Cardiac fibroblast (primary cell): ENCODE results near the gene ANO6.
"Not testable (repeated sequence)": the region's sequence is repeated elsewhere in the genome, so short reads cannot be mapped to it uniquely, and the experiment has no call there.

ENCODE experiments used
- DNase-seq, 2 donors: peaks; one replicate each; pipeline versions ENCODE4 v3.0.0 to v3.0.0-alpha.2; 2010; ENCODE audit warnings: low read depth in 2 of 2
- H3K4me3 ChIP-seq, 2 donors: replicated peaks in 1 of 2; 1 replicate in 1 of 2; 2 replicates in 1 of 2; pipeline ENCODE4 v1.5.1; 2011; ENCODE audit warnings: low read depth in 2 of 2, low read length in 2 of 2, mild to moderate bottlenecking in 2 of 2, moderate library complexity in 1 of 2
- TF ChIP-seq, protein P1 (sequence below): IDR thresholded peaks from one replicate; pipeline ENCODE4 v1.5.1; 2011; ENCODE audit warnings: low read depth, mild to moderate bottlenecking, low read length, inconsistent platforms

ANO6 gene

DNA sequence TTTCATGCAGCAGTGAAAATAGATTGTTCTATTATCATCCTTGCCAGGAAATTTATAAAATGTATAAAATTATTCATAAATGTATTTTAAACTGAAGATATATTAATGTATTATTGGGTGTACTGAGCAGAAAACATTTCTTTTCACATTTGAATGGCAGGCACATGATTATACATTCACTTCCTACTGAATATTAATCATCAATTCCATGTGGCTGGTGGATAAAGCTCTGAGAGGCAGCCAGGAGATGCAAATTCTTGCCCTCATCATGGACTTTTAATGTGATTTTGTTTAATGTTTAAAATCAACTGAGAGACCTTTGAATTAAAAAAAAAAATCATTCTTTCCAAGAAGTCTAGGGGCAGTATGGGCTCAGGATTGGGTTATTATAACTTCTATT is 40.8 kb downstream of the ANO6 start:
- no peak for DNase-seq
- TF ChIP-seq, protein P1, sequence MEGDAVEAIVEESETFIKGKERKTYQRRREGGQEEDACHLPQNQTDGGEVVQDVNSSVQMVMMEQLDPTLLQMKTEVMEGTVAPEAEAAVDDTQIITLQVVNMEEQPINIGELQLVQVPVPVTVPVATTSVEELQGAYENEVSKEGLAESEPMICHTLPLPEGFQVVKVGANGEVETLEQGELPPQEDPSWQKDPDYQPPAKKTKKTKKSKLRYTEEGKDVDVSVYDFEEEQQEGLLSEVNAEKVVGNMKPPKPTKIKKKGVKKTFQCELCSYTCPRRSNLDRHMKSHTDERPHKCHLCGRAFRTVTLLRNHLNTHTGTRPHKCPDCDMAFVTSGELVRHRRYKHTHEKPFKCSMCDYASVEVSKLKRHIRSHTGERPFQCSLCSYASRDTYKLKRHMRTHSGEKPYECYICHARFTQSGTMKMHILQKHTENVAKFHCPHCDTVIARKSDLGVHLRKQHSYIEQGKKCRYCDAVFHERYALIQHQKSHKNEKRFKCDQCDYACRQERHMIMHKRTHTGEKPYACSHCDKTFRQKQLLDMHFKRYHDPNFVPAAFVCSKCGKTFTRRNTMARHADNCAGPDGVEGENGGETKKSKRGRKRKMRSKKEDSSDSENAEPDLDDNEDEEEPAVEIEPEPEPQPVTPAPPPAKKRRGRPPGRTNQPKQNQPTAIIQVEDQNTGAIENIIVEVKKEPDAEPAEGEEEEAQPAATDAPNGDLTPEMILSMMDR, result no peak
- H3K4me3 ChIP-seq, result no peak overlapping the region

DNA sequence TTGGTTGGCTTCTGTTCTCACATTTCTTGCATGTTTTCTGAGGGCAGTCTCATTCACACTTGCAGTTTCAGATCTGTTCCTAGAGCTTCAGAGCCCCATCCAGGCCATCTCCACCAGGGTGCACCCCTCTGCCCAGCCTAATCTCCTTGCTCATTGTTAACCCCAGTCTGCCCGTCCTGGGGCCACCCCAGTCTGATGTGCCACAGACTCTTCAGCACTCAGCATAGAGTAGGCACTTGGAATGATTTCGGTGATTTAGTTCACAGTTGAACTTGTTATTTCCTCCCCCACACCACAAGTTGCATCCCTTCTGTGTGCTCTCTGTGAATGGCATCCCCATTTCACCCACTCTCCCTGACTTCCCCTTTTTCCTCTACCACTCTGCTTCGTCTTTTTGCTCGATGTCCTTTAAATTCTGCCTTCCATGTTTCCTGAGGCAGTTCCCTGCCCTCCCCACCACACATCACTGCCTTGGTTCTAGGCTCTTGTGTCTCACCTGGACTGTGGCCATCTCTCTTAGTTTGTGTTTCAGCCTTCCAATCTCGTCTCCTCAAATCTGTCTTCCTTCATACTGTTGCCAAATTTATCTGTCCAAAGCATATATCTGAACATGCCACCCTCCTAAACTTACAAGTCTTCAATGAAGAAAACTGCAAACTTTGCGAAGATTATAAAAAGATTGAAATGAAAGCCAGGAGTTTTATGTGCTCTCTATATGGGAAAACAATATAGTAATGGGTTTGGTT is 41.5 kb downstream of the ANO6 start:
- DNase-seq, result no peak
- H3K4me3 ChIP-seq, result no peak overlapping the region
- TF ChIP-seq, protein P1, result no peak

DNA sequence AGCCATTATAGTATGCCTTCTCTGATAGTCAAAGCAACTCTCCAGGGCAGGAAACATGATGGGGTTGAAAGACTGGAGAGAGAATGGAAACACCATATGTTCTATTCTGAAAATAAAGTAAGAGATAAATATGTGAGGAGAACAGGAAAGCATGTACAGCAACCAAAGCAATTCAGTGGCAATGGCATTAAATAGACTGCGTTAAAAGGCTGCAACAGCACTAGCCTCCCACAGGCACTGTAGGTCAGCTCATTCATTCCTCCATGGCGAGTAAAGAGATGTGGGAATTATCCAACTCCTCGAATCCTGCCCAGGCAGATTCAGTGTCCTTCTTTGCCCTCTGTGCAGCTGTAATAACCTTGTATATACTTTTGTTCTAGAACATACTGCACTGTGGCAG is 43.8 kb downstream of the ANO6 start:
- DNase-seq, result peak; percentile 41 to 43
- no peak overlapping the region for H3K4me3 ChIP-seq
- TF ChIP-seq, protein P1, result no peak

GRCh38 chr12:45260104-45260815 is 44.4 kb downstream of the ANO6 start:
- TF ChIP-seq, protein P1, result no peak
- H3K4me3 ChIP-seq, result no peak overlapping the region
- peak; percentile 20 to 30 for DNase-seq

DNA sequence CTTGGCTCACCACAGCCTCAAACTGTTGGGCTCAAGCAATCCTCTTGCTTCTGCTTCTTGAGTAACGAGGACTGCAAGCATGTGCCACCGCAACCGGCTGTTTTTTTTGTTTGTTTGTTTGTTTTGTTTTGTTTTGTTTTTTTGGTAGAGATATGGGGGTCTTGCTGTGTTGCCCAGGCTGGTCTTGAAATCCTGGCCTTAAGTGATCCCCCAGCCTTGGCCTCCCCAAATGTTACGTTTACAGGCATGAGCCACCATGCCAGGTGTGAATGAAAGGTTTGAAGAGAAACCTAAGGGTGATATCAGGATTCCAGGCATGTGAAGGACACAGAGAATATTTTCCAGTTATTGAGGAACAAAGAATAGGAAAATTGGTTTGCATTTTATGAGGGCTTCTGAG is 45.0 kb downstream of the ANO6 start:
- DNase-seq, result no peak
- no peak overlapping the region for H3K4me3 ChIP-seq
- TF ChIP-seq, protein P1, result no peak

DNA sequence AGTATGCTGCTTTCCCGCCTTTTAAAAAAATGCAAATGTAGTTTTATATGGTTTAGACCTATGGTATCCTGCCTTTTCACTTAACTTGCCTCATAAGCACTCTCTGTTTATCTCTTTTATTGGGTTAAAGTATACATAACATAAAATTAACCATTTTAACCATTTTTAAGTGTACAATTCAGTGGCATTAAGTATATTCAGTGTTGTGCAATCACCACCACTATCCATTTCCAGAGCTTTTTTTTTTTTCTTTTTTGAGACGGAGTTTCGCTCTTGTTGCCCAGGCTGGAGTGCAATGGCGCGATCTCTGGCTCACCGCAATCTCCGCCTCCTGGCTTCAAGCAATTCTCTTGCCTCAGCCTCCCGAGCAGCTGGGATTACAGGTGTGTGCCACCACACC is 46.3 kb downstream of the ANO6 start:
- H3K4me3 ChIP-seq, DNase-seq: not testable (repeated sequence)

- no peak overlapping the region for H3K4me3 ChIP-seq
- DNase-seq, result no peak
- TF ChIP-seq, protein P1, result no peak
Measured at GRCh38 chr12:45263587-45263986, 47.7 kb downstream of the ANO6 start.
